NCI-H2029 (cell line): ENCODE measurements around the gene SHC2.

Source experiments
- DNase-seq: peaks from one replicate; lab custom pipeline; 2025; lab: John Stamatoyannopoulos, UW

Gene SHC2, protein sequence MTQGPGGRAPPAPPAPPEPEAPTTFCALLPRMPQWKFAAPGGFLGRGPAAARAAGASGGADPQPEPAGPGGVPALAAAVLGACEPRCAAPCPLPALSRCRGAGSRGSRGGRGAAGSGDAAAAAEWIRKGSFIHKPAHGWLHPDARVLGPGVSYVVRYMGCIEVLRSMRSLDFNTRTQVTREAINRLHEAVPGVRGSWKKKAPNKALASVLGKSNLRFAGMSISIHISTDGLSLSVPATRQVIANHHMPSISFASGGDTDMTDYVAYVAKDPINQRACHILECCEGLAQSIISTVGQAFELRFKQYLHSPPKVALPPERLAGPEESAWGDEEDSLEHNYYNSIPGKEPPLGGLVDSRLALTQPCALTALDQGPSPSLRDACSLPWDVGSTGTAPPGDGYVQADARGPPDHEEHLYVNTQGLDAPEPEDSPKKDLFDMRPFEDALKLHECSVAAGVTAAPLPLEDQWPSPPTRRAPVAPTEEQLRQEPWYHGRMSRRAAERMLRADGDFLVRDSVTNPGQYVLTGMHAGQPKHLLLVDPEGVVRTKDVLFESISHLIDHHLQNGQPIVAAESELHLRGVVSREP

DNA sequence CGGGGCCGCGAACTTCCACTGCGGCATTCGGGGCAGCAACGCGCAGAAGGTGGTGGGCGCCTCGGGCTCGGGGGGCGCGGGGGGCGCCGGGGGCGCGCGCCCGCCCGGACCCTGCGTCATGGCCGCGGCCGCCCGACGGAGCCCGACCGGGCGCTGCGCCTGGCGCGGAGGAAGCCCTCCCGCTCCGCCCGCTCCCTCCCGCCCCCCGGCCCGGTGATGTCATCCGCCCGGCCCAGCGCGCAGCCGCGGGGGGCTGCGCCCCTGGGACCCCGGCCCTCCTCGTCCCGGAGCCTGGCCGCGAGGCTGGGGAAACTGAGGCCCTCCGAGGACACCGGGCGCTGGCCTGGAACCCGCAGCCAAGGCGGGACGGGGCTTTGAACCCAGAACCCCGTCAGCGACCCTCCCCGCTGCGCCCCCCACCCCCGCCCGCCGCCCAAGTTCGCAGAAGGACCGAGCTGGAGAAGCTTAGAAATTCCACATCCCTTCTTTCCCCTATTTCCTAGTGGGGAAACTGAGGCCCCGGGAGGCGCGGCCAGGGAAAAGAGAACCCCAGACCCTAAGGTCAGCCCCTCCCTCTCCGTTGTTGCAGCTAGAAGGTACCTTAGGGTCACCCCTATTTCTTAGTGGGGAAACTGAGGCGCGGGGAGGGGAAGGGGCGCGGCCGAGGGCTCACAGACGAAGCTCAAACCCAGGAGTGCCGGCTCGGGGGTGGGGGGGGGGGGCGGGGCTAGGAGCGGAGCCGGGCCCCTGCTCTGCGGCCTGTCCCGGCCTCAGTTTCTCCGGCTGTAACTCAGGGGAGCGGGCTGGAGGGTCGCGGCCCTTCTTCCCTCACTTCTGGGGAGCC lies at the start of gene SHC2:
Gene SHC2 (minus strand): TSS at position 157 of the 844 bp plus-strand sequence. CDS start 37 bp downstream, at position 120.
- peak; percentile 4 for DNase-seq

DNA sequence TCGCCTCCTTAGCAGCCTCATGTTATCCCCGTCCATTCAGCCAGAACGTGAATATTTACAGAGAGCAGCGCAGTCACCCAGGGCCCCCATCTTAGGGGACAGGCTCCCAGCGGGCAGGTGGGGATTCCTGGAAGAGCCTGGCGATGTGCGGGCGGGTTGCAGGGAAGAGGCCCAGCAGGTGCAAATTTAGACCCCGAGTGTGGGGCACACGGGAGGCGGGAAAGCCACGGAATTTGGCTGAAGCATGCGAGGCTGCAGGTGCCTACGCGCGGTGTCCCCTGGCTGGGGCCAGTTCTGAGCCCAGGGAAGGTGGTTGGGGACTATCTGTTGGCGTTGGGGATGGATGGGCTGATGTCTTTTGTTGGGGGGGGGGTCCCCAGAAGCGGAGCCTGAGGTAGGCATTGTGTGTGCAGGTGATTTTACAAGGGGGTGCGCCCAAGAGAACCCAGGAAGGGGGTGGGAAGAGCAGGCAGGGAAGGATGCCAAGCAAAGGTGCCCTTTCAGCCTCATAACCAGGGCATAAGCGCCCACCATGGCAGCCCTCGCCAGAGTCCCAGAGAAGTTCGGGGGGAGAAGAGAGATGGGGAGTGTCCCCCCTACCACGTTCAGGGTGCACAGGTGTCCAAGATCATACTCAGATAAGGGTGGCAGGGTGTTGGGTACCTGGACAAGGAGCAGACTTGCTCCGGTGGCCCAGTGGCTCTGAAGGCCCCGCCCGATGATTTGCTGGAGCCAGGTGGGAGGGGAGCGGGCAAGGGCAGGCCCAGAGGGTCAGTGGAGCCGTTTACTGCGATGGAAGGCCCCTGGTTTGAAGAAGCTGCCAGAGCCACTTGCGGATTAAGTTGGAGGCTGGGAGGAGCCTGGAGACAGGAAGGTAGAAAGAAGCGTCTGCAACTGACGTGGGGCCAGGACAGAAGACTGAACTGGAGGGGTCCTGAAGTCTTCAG lies 47.6 kb upstream of the SHC2 start:
- no peak for DNase-seq

DNA sequence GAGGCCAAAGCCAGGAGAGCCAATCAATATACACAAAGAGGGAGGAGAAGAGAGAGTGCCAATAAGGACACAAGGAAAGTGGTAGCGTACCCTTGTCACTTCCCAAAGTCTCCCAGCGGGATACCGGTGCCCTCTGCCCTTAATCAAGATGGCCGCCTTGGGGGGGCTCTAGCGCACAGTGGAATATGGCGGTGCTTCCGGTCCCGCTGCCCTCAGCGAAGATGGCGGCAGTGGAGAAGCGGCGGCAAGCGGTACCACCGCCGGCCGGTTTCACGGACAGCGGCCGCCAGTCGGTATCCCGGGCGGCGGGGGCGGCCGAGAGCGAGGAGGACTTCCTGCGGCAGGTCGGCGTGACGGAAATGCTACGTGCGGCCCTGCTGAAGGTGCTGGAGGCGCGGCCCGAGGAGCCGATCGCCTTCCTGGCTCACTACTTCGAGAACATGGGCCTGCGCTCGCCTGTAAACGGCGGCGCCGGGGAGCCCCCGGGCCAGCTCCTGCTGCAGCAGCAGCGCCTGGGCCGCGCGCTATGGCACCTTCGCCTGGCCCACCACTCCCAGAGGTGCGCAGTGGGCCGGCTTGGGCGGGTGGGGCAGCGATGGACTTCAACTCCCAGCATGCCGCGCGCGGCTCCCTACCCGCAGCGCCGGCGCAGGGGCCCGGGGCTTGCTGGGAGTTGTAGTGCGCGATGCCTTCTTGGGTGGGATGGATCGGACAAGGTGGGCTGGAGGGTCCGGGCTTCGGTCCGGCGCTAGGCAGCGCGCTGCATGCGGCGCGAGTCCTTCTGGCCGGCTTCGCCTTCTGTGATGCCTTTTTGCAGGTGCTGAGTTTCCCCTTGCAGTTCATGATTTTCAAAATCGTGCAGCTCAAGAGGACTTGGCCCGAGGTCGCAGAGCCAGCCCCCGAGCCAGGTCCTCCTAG lies 46.7 kb upstream of the SHC2 start, which contains the start of gene TPGS1:
Gene TPGS1 (plus strand): TSS at position 212 of the 918 bp plus-strand sequence. CDS start 10 bp downstream, at position 222.
- DNase-seq: peak; percentile 43

DNA sequence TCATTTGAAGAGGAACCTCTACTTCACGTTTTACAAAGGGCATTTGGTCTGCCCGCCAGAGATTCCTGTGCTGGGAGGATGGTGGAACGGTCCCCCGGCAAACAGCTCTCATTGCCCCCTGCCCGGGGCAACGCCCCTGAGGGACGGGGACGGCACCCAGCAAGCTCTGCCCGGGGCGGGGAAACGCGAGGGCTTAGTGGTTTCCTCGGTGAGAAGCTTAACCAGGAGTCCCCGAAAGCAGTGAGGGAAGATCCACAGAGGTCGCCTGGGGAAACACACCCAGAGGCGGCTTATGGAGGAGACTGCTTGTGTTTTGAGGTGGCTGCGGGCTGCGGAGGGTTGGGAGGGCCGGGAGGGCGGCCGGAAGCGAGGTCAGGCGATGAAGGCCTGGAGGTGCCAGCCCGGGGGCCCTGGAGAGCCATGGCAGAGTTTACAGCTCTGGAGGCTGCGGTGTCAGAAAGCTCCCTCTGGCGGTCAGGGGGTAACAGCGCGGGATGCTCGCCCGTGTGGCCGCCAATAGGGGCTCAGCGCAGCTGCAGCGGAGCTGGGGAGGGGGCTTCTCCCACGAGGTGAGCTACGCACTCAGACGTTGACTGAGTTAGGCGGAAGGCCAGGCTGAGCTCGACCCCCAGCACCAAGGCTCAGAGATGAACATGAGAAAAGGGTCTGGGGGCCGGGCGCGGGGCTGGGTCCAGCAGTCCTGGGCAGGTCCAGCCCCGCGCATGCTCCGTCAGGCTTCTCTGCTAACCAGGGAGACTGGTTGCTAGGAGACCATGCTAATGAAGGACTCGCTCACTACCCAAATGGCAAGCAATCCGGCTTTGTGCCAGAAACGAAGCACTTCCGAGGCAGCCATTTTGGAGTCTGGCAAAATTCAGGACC lies 45.8 kb upstream of the SHC2 start:
- DNase-seq: peak; percentile 99

DNA sequence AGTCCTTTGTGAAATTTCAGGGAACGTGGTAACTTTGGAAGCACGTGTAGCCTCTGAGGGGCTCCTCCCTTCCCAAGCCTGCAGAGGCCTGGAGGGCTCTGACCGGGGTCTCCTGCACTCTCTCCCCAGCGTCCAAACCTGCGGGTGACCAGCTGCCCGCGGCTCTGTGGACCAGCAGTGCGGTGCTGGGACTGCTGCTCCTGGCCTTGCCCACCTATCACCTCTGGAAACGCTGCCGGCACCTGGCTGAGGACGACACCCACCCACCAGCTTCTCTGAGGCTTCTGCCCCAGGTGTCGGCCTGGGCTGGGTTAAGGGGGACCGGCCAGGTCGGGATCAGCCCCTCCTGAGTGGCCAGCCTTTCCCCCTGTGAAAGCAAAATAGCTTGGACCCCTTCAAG lies 43.8 kb upstream of the SHC2 start:
- no peak for DNase-seq

DNA sequence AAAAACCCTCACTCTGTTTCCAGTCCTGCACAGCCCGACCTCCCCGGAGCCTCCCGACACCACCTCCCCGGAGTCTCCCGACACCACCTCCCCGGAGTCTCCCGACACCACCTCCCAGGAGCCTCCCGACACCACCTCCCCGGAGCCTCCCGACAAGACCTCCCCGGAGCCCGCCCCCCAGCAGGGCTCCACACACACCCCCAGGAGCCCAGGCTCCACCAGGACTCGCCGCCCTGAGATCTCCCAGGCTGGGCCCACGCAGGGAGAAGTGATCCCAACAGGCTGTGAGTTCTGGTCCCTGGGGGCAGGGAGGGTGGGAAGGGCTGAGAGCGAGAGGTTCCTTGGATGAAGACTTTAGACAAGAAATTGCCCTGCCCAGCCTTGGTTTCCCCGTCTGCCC lies 40.8 kb upstream of the SHC2 start:
- no peak for DNase-seq

DNA sequence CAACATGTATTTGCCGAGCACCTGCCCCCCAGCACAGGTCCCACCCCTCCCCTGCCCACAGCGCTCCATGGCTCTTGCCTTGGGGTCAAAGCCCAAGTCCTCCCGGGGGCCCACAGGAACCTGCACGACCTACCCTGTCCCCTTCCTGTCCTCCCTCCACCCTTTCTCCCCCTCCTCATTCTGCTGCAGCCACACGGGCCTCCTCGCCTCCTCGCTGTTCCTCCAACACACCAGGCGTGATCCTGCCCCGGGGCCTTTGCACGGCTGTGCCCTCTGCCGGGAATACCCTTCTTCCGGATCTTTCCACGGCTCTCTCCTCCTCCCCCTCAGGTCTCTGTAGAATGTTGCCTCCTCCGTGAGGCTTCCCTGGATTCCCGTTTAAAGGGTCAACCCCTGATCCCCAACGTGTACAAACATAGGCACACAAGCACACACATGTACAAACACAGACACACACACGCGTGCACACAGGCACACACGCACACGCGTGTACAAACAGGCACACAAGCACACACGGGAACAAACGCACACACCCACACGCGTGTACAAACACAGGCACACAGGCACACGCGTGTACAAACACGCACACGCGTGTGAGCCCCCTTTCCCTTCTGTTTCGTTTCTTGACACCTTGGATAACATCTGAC lies 38.3 kb upstream of the SHC2 start:
- no peak for DNase-seq

DNA sequence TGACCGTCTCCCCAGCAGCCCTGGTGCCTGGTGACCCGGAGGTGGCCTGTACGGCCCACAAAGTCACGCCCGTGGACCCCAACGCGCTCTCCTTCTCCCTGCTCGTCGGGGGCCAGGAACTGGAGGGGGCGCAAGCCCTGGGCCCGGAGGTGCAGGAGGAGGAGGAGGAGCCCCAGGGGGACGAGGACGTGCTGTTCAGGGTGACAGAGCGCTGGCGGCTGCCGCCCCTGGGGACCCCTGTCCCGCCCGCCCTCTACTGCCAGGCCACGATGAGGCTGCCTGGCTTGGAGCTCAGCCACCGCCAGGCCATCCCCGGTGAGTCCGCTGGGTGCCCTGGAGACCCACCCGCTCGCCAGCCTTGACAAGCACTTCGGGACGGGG lies 37.7 kb upstream of the SHC2 start:
- DNase-seq: no peak

DNA sequence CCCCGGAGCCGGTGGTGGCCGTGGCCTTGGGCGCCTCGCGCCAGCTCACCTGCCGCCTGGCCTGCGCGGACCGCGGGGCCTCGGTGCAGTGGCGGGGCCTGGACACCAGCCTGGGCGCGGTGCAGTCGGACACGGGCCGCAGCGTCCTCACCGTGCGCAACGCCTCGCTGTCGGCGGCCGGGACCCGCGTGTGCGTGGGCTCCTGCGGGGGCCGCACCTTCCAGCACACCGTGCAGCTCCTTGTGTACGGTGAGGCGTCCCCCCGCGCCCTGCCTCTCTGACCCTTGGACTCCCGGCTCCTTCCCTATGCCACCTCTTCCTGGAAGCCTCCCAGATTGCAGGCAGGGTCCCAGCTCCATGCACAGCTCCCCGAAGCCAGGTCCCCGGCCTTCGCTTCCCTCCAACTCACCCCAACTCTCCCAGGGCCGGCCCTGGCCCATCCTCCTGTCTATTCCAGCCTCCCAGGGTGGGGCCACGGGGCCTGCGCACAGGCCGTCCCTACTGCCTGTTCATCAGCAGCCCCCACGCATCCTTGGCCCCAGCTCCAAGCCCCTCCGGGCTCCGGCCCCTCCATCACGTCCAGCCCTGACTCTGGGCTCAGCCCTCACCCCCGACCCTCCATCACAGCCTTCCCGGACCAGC lies 37.2 kb upstream of the SHC2 start:
- no peak for DNase-seq

DNA sequence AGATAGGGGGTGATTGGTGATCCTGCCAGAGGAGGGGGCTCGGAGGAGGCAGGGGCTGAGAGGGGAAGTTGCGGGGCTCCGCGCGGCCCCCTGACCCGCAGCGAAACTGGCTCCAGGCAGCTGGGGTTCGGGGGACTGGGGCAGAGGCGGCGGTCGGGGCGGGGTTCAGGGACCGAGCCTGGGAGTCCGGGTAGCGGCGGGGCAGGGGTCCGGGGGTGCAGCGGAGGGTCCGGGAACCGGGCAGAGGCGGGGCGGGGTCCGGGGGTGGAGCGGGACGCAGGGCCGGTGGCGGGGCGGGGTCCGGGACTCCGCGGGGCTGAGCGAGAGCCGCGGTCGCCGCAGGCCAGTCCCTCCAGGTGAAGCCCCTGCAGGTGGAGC lies 36.6 kb upstream of the SHC2 start:
- no peak for DNase-seq

DNA sequence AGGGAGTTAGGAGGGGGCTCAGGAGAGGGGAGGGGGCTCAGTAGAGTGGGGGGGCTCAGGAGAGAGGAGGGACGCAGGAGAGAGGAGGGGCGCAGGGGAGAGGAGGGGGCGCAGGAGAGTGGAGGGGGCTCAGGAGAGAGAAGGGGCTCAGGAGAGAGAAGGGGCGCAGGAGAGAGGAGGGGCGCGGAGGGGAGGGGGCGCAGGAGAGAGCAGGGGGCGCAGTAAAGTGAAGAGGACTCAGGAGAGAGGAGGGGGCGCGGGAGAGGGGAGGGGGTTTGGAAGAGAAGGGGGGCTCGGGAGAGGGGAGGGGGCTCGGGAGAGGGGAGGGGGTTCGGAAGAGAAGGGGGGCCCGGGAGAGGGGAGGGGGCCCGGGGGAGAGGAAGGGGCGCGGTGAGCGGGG lies 36.2 kb upstream of the SHC2 start:
- DNase-seq: no peak

DNA sequence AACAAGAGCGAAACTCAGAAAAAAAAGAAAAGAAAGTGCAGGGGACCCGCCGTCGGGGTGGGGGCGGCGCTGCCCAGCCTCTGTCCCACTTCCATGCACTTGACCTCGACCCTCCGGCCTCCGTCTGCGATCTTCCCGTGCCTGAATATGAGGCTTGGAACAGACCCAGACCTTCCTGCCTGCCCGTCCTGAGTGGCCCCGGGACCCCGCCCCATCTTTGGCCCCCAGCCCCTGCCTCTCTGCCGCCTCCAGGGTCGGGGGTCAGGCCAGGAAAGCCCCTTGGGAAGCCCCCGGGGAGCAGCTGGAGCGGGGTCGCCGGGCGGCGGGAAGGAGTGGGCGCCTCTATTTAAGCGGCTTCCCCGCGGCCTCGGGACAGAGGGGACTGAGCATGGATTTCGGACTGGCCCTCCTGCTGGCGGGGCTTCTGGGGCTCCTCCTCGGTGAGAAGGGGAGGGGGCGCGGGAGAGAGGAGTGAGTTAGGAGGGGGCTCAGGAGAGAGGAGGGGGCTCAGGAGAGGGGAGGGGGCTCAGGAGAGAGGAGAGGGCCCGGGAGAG lies 35.4 kb upstream of the SHC2 start, which contains the start of gene MADCAM1:
Gene MADCAM1 (plus strand): TSS at position 375 of the 554 bp plus-strand sequence. CDS start 14 bp downstream, at position 389.
- DNase-seq: no peak

DNA sequence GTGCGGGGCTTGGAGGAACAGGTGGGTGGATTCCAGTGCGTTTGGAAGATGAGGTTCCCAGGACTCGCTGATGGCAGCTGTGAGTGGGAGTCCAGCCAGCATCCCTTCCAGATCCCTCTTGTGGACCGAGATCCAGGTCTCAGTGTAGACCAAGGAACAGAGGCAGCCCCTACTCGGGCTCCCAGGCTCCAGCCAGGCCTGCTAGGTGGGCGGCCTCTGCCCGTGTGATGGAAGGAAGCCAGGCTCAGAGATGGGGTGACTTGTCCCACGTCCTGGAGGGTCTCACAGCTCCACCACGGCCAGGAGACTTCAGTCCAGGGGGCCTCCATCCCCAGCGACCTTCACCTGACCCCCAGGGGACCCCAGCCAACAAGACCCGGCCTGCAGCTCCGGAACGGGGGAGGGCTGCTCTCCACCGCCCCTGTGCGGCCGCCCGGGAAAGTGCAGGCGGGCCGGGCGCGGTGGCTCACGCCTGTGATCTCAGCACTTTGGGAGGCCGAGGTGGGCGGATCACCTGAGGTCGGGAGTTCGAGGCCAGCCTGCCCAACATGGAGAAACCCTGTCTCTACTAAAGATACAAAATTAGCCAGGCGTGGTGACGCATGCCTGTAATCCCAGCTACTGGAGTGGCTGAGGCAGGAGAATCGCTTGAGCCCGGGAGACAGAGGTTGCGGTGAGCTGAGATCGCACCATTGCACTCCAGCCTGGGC lies 34.7 kb upstream of the SHC2 start:
- DNase-seq: no peak

DNA sequence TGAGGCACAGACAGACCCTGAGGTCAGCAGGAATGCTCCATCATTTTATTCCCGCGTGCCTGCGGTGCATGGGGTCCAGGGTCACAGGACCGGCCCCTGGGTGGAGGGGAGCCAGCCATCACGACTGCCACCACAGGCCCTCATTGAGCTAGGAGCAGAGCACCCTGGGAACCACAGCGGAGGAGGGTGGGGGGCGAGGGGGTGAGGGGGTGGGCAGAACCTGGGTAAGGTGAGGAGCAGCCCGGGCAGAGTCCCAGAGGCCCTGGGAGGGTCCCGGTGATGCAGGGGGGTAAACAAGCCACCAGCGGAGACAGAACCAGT lies 34.2 kb upstream of the SHC2 start:
- DNase-seq: no peak

DNA sequence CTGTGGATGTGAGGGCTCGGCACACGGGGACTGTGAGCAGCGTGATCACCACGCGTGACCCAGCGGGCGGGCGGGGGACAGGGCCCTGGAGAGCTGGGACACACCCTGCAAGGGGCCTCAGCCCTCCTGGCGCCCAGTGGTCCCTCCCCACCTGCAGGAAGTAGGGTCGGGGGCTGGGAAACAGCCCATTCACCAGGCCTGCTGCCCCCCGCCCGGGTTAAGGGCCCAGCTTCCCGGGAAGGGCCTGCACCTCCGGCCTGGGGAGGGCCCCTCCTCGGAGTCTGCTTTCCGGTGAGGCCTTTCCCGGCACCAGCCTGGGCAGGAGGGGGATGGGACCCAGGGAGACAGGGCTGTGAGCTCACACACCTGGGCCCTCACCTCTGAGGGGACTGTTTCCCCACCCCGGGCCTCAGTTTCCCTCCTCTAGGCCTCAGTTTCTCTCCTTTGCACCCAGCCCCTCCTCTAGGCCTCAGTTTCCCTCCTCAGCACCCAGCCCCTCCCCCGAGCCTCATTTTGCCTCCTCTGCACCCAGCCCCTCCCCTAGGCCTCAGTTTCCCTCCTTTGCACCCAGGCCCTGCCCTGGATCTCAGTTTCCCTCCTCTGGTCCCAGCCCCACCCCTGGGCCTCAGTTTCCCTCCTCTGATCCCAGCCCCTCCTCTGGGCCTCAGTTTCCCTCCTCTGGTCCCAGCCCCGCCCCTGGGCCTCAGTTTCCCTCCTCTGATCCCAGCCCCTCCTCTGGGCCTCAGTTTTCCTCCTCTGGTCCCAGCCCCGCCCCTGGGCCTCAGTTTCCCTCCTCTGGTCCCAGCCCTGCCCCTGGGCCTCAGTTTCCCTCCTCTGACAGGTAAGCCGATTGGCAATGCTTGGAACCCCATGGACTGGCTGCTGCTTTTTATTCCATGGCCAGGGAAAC lies 33.6 kb upstream of the SHC2 start:
- no peak for DNase-seq

DNA sequence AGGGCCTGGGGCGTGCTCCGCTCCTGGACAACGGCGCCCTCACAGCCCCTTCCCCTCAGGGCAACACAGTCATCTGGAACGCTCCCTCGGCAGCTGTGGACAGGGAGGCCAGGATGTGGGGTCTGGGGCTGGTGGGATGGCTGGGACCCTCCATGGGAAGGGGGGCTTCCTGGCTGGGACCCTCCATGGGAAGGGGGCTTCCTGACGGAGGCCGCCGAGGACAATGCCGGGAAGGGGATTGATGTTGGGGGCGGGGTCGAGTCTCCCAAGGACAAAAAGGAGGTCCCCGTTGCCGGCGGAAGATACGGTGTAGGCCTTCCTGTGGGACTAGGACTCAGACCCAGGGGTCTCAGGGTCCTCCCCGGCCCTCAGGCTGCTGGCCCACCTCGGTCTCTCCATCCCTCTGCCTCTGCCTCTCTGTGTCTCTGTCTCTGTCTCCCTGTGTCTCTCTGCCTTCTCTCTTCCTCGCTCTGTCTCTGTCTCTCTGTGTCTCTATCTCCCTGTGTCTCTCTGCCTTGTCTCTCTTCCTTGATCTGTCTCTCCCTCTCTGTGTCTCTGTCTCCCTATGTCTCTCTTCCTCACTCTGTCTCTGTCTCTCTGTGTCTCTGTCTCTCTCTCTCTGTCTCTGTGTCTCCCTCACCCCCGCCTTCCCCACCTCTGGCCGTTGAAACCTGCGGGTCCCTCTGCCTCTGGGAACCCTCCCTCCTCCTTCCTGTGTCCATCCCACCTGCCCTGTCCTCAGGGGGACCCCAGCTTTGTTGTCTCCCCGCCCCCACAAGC lies 32.7 kb upstream of the SHC2 start:
- DNase-seq: no peak
